Left ventricle myocardium inferior (tissue), 1 donor: ENCODE data around the gene MARCHF4. TPM values are rescaled to one million over a fixed set of nuclear protein-coding genes. Genes with fewer than 3 reads are reported as not detected.

Source experiments
- DNase-seq: peaks from one replicate; pipeline ENCODE4 v3.0.0-alpha.2; 2020
- H3K27ac ChIP-seq: fragments of 200-600 bp; replicated peaks from 2 replicates; pipeline ENCODE4 v1.8.0; 2021
- H3K27me3 ChIP-seq: fragments of 200-600 bp; 2 replicates; pipeline ENCODE4 v1.8.0; 2021; ENCODE audit warnings: low read depth
- H3K36me3 ChIP-seq: fragments of 200-600 bp; 2 replicates; pipeline ENCODE4 v1.8.0; 2021
- H3K4me1 ChIP-seq: fragments of 200-600 bp; 2 replicates; pipeline ENCODE4 v1.8.0; 2021
- H3K4me3 ChIP-seq: fragments of 200-600 bp; 2 replicates; pipeline ENCODE4 v1.8.0; 2021; ENCODE audit warnings: mild to moderate bottlenecking, moderate library complexity
- H3K9me3 ChIP-seq: fragments of 200-600 bp; replicated peaks from 2 replicates; pipeline ENCODE4 v1.8.0; 2021
- intact Hi-C: fragments of 100-400 bp; cut with micrococcal nuclease; formaldehyde crosslinking; loops from one replicate; pipeline ENCODE4 v1.11.0; 2022
- total RNA-seq: library from RNA; stranded (reverse); fragmentation: NEBNext Ultra II Directional; extraction: Animal tissue kit (Norgen Biotek cat#: 25700); gene quantifications from one replicate; pipeline ENCODE4 v1.2.1, GENCODE V29; 2021
- TF ChIP-seq, protein P1 (sequence below): fragments of 200-600 bp; IDR thresholded peaks from 2 replicates; pipeline ENCODE4 v1.8.0; 2021; ENCODE audit warnings: antibody characterized with exemption, mild to moderate bottlenecking, borderline replicate concordance
- donor health status: DM: no; HTN: yes; CAD: no; lungs with severe emphysema.

MARCHF4 gene
- total RNA-seq, 1 donor from 2014 or later = 0.08 TPM

DNA sequence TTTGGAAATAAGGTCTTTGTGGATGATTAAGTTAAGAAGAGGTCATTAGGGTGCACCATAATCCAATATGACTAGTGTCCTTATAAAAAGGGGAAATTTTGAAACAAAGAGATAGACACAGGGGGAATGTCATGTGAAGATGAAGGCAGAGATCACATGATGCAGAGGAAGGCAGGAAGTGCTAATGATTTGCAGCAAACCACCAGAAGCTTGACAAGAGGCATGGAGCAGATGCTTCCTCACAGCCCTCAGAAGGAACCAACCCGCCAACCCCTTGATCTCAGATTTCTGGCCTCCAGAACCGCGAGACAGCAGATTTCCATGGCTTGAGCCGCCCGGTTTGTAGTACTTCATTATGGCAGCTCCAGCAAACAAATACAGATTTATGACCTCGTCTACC, 22.6 kb upstream of the MARCHF4 start:
- Histone ChIP-seq H3K27ac (no peak overlapping the region), H3K27me3 (no peaks in the 10 kb centered on the region), H3K9me3 (no peaks in the 10 kb centered on the region), H3K36me3 (no peaks in the 10 kb centered on the region), H3K4me1 (no peaks in the 10 kb centered on the region), H3K4me3 (no peak overlapping the region)
- TF ChIP-seq, protein P1, sequence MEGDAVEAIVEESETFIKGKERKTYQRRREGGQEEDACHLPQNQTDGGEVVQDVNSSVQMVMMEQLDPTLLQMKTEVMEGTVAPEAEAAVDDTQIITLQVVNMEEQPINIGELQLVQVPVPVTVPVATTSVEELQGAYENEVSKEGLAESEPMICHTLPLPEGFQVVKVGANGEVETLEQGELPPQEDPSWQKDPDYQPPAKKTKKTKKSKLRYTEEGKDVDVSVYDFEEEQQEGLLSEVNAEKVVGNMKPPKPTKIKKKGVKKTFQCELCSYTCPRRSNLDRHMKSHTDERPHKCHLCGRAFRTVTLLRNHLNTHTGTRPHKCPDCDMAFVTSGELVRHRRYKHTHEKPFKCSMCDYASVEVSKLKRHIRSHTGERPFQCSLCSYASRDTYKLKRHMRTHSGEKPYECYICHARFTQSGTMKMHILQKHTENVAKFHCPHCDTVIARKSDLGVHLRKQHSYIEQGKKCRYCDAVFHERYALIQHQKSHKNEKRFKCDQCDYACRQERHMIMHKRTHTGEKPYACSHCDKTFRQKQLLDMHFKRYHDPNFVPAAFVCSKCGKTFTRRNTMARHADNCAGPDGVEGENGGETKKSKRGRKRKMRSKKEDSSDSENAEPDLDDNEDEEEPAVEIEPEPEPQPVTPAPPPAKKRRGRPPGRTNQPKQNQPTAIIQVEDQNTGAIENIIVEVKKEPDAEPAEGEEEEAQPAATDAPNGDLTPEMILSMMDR = no peak
- intact Hi-C loops = no loop called here
- no peak for DNase-seq

DNA sequence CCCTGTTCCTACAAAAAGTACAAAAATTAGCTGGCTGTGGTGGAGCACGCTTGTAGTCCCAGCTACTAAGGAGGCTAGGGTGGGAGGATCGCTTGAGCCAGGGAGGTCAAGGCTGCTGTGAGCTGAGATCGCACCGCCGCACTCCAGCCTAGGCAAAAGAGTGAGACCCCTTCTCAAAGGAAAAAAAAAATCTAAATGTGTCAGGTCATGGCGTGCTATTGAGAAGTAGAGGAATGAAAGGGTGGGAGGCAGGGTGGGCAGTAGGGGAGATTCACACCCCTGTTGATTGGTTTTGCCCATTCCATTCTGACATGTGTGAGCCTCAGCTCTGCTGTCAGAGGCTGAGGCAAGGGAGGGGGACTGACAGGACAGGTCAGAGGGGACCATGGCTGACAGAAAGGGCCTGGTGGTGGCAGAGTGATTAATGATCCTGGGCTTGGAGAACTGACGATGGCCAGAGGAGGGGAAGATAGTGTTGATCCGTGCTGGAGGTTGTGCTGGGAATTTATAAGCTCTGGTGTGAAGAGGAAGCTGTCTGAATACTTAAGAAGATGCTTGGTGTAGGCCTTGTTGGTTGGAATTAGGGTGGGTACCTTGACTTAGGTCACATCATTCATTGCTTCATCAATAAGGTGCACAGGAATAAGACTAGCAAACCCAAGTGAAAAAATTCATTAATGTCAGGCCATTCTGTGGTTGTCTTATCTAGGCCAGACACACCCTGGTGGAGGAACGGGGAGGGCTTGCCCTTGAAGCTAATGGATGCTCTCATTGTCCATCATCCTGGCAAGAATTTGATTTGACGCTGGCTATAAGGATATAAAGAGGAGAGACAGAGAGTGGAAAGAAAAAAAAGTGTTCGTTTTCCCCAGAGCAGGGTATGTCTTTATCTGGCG, 20.9 kb upstream of the MARCHF4 start:
- no peaks in the 10 kb centered on the region for H3K9me3 ChIP-seq
- intact Hi-C loops = no loop called here

DNA sequence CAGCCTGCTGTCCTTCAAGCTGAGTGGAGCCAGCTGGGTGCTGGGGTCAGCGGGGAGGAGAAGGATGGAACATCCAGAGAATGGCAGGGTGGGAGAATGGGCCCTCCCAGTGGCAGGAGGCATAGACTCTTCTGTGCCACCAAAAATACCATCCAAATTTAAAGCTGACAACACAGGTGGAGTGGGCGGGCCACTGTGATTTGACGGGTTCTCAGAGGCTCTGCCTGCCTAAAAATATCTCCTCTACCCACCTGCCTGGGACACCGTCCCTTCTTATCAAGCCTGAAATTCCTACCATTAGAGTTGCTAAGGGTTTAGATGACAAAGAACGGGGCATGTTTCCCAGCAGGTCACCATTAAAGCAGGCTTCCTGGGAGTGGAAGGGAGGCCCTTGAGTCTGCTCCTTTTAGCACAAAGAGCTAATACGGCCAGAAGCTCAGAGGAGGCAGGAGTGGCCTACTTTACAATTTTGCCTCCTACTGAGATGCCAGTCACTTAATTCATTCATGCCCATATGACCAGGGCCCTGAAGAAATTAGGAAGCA, 19.8 kb upstream of the MARCHF4 start:
- Histone ChIP-seq H3K27ac (no peak overlapping the region), H3K4me3 (no peak overlapping the region), H3K36me3 (no peaks in the 10 kb centered on the region), H3K9me3 (no peaks in the 10 kb centered on the region), H3K27me3 (peaks cover 8% of the 10 kb centered on the region), H3K4me1 (no peaks in the 10 kb centered on the region)
- TF ChIP-seq, protein P1 = no peak
- no peak for DNase-seq
- intact Hi-C loops = no loop called here

More for the DNA sequence above, 20.9 kb upstream of the MARCHF4 start:
- H3K4me3 ChIP-seq = no peak overlapping the region
- no peak overlapping the region for H3K27ac ChIP-seq
- TF ChIP-seq, protein P1 = no peak
- DNase-seq = no peak
- H3K36me3 ChIP-seq = no peaks in the 10 kb centered on the region
- H3K4me1 ChIP-seq = no peaks in the 10 kb centered on the region
- peaks cover 6% of the 10 kb centered on the region for H3K27me3 ChIP-seq

GRCh38 chr2:216391401-216391800, 19.1 kb upstream of the MARCHF4 start:
- TF ChIP-seq, protein P1 = no peak
- Histone ChIP-seq H3K36me3 (no peaks in the 10 kb centered on the region), H3K9me3 (no peaks in the 10 kb centered on the region), H3K27ac (no peak overlapping the region), H3K4me3 (no peak overlapping the region), H3K27me3 (peaks cover 8% of the 10 kb centered on the region), H3K4me1 (no peaks in the 10 kb centered on the region)
- DNase-seq = no peak
- intact Hi-C loops = no loop called here

DNA sequence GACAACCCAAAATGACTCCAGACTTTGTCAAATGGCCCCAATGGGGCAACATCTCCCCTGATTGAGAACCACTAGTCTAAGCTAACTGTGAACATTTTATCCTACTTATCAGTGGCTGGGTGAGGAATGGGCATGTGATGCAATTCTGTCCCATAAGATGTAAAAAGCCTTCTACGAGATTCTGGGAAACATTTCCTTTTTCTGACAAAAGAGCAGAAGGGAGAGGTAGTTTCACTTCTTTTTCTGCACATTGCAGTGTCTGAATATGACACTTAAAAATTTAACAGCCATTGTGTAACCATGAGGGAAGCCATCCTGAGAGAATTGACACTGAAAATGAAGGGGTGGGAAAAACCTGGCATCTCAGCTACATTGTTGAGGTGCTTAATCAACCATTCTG, 17.3 kb upstream of the MARCHF4 start:
- Histone ChIP-seq H3K9me3 (no peaks in the 10 kb centered on the region), H3K4me1 (no peaks in the 10 kb centered on the region), H3K4me3 (no peak overlapping the region), H3K27ac (no peak overlapping the region), H3K36me3 (no peaks in the 10 kb centered on the region), H3K27me3 (peaks cover 8% of the 10 kb centered on the region)
- TF ChIP-seq, protein P1 = no peak
- DNase-seq = no peak
- intact Hi-C loops = no loop called here
